Endothelial cell of umbilical vein (primary cell): ENCODE measurements around the gene TTC31.

Experiments
- EZH2 ChIP-seq: IDR thresholded peaks from 2 replicates; pipeline ENCODE4 v1.6.1; 2012; ENCODE audit warnings: borderline replicate concordance, low read depth, mild to moderate bottlenecking, moderate library complexity, low read length, inconsistent platforms; ENCODE audit not compliant: severe bottlenecking
- FOS ChIP-seq: IDR thresholded peaks from 2 replicates; pipeline ENCODE4 v1.6.1; 2011; ENCODE audit warnings: mild to moderate bottlenecking, low read length, moderate library complexity, borderline replicate concordance; ENCODE audit not compliant: insufficient read depth
- JUN ChIP-seq: IDR thresholded peaks from 2 replicates; pipeline ENCODE4 v1.6.1; 2011; ENCODE audit warnings: borderline replicate concordance, low read depth; ENCODE audit not compliant: insufficient read length, insufficient read depth
- MAX ChIP-seq: IDR thresholded peaks from 2 replicates; pipeline ENCODE4 v1.6.1; 2011; ENCODE audit not compliant: insufficient read depth, insufficient read length
- MYC ChIP-seq: IDR thresholded peaks from one replicate; pipeline ENCODE4 v1.6.1; 2011; ENCODE audit warnings: mild to moderate bottlenecking, low read depth, low read length
- POLR2A ChIP-seq: IDR thresholded peaks from 2 replicates; pipeline ENCODE4 v1.6.1; 2012; ENCODE audit warnings: low read depth, mild to moderate bottlenecking, control low read depth, low read length
- POLR2AphosphoS5 ChIP-seq: IDR thresholded peaks from 2 replicates; pipeline ENCODE4 v1.6.1; 2012; ENCODE audit warnings: low read depth, mild to moderate bottlenecking, control low read depth, low read length, moderate library complexity; ENCODE audit not compliant: insufficient read depth
- TF ChIP-seq, protein P1 (sequence below), 2 donors: IDR thresholded peaks; 1 replicate in 1 of 2; 2 replicates in 1 of 2; pipeline ENCODE4 v1.5.1; 2011; ENCODE audit warnings: low read length in 2 of 2, mild to moderate bottlenecking in 2 of 2, moderate library complexity in 2 of 2, control low read depth in 1 of 2, inconsistent platforms in 1 of 2, low read depth in 1 of 2; ENCODE audit not compliant: insufficient read depth in 1 of 2; ENCODE audit errors: extremely low read depth in 1 of 2

DNA sequence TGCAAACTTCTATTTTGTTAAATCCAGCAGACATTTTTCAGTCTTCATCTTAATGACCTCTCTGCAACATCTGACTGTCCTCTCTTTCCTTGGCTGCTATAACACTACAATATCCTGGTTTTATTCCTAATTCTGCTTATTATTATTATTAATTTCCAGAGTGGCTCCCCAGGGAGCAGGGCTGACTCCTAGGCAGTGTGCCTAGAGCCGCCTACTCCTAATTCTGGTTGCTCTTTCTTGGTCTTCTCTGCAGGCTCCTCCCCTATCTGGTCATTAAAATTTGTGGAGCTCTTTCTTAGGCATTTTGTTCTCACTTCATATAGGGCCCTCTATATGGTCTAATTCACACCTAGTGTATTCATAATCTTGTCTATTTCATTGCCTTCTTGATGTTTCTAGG, 60.1 kb downstream of the TTC31 start:
- TF ChIP-seq, protein P1, sequence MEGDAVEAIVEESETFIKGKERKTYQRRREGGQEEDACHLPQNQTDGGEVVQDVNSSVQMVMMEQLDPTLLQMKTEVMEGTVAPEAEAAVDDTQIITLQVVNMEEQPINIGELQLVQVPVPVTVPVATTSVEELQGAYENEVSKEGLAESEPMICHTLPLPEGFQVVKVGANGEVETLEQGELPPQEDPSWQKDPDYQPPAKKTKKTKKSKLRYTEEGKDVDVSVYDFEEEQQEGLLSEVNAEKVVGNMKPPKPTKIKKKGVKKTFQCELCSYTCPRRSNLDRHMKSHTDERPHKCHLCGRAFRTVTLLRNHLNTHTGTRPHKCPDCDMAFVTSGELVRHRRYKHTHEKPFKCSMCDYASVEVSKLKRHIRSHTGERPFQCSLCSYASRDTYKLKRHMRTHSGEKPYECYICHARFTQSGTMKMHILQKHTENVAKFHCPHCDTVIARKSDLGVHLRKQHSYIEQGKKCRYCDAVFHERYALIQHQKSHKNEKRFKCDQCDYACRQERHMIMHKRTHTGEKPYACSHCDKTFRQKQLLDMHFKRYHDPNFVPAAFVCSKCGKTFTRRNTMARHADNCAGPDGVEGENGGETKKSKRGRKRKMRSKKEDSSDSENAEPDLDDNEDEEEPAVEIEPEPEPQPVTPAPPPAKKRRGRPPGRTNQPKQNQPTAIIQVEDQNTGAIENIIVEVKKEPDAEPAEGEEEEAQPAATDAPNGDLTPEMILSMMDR (IDR thresholded peaks at IDR 0.05; ENCODE audit: extremely low read depth in 1 of 2, insufficient read depth in 1 of 2, low read depth in 1 of 2, low read length in 2 of 2), result no peak
- TF ChIP-seq EZH2 (no peak), MAX (no peak), POLR2A (no peak), POLR2AphosphoS5 (no peak), JUN (no peak), MYC (no peak), FOS (no peak)
